HepG2 (cell line): Measurements from ENCODE around the gene IL3RA. TPM values are rescaled to one million over a fixed set of nuclear protein-coding genes. Genes with fewer than 3 reads are reported as not detected.

Source experiments
- ARID2 ChIP-seq: sonication (generic); formaldehyde crosslinking; IDR thresholded peaks from 2 replicates; pipeline ENCODE4 v1.8.1; 2022; ENCODE audit warnings: mild to moderate bottlenecking, missing genetic modification reagents, borderline replicate concordance
- ARNT ChIP-seq: fragments of 450-650 bp; IDR thresholded peaks from 2 replicates; pipeline ENCODE4 v1.6.1; 2017
- CREB3 ChIP-seq: sonication (generic); formaldehyde crosslinking; IDR thresholded peaks from 2 replicates; pipeline ENCODE4 v1.5.0; 2020; ENCODE audit warnings: missing genetic modification reagents
- CREM ChIP-seq, 2 experiments: sonication (generic) in 1 of 2; formaldehyde crosslinking in 1 of 2; IDR thresholded peaks; 2 replicates each; pipeline versions ENCODE4 v1.4.0 to v1.6.1; 2016 to 2020; ENCODE audit warnings: antibody characterized with exemption in 1 of 2, mild to moderate bottlenecking in 1 of 2, missing genetic modification reagents in 1 of 2
- HIC2 ChIP-seq: sonication (generic); formaldehyde crosslinking; IDR thresholded peaks from 2 replicates; pipeline ENCODE4 v1.9.0; 2022; ENCODE audit warnings: low read depth, missing genetic modification reagents
- HNF1B ChIP-seq: sonication (generic); formaldehyde crosslinking; IDR thresholded peaks from 2 replicates; pipeline ENCODE4 v1.5.1; 2020; ENCODE audit warnings: mild to moderate bottlenecking, moderate library complexity, missing genetic modification reagents
- HNF4G ChIP-seq, 2 experiments: sonication (generic) in 1 of 2; formaldehyde crosslinking in 1 of 2; IDR thresholded peaks; 2 replicates each; pipeline versions ENCODE4 v1.4.0 to v1.6.1; 2011 to 2020; ENCODE audit warnings: borderline replicate concordance in 2 of 2, low read depth in 2 of 2, mild to moderate bottlenecking in 2 of 2, low read length in 1 of 2, missing genetic modification reagents in 1 of 2, moderate library complexity in 1 of 2
- HNRNPK ChIP-seq: fragments of 200-400 bp; formaldehyde crosslinking; IDR thresholded peaks from 2 replicates; pipeline ENCODE4 v1.6.1; 2018; ENCODE audit warnings: low read length, low read depth, moderate library complexity, mild to moderate bottlenecking; ENCODE audit not compliant: poor library complexity, severe bottlenecking
- MEF2D ChIP-seq: sonication (generic); formaldehyde crosslinking; IDR thresholded peaks from 2 replicates; pipeline ENCODE4 v1.5.1; 2020; ENCODE audit warnings: mild to moderate bottlenecking, missing genetic modification reagents
- NFYC ChIP-seq: IDR thresholded peaks from 2 replicates; pipeline ENCODE4 v1.6.1; 2016; ENCODE audit warnings: missing genetic modification reagents, missing compliant biosample characterization
- RBM22 ChIP-seq: fragments of 200-400 bp; formaldehyde crosslinking; optimal IDR thresholded peaks from 2 replicates; pipeline ENCODE3; 2017; ENCODE audit warnings: mild to moderate bottlenecking, low read length, moderate library complexity
- RFXAP ChIP-seq: sonication (generic); formaldehyde crosslinking; IDR thresholded peaks from 2 replicates; pipeline ENCODE4 v1.4.0; 2020; ENCODE audit warnings: missing genetic modification reagents, borderline replicate concordance
- SYNCRIP ChIP-seq: fragments of 200-400 bp; formaldehyde crosslinking; IDR thresholded peaks from 2 replicates; pipeline ENCODE4 v1.6.1; 2018; ENCODE audit warnings: mild to moderate bottlenecking, low read depth, low read length; ENCODE audit not compliant: insufficient read depth
- TEAD3 ChIP-seq: optimal IDR thresholded peaks from 2 replicates; pipeline ENCODE3; 2016; ENCODE audit warnings: borderline replicate concordance
- TRIM22 ChIP-seq: fragments of 450-650 bp; IDR thresholded peaks from 2 replicates; pipeline ENCODE4 v1.6.1; 2017
- TSC22D2 ChIP-seq: sonication (generic); formaldehyde crosslinking; IDR thresholded peaks from 2 replicates; pipeline ENCODE4 v1.5.1; 2020; ENCODE audit warnings: missing genetic modification reagents, mild to moderate bottlenecking, borderline replicate concordance
- ZNF224 ChIP-seq: sonication (generic); formaldehyde crosslinking; IDR thresholded peaks from 2 replicates; pipeline ENCODE4 v1.5.0; 2020; ENCODE audit warnings: mild to moderate bottlenecking, missing genetic modification reagents
- ZNF296 ChIP-seq: sonication (generic); formaldehyde crosslinking; conservative IDR thresholded peaks from 2 replicates; pipeline ENCODE4 v1.5.0; 2020; ENCODE audit warnings: mild to moderate bottlenecking, missing genetic modification reagents
- ZNF335 ChIP-seq: sonication (generic); formaldehyde crosslinking; IDR thresholded peaks from 2 replicates; pipeline ENCODE4 v1.4.0; 2020; ENCODE audit warnings: missing genetic modification reagents
- ZNF33B ChIP-seq: sonication (generic); formaldehyde crosslinking; IDR thresholded peaks from 2 replicates; pipeline ENCODE4 v1.5.1; 2020; ENCODE audit warnings: mild to moderate bottlenecking, missing genetic modification reagents
- ZNF552 ChIP-seq: sonication (generic); formaldehyde crosslinking; IDR thresholded peaks from 2 replicates; pipeline ENCODE4 v1.9.0; 2022; ENCODE audit warnings: missing genetic modification reagents, mild to moderate bottlenecking, borderline replicate concordance
- ZUFSP ChIP-seq: sonication (generic); formaldehyde crosslinking; IDR thresholded peaks from 2 replicates; pipeline ENCODE4 v1.9.0; 2021; ENCODE audit warnings: missing genetic modification reagents, mild to moderate bottlenecking, borderline replicate concordance
- polyA plus RNA-seq, 8 experiments: library from polyadenylated mRNA; depleted of rRNA in 3 of 8; stranded (reverse) in 7 of 8; unstranded in 1 of 8; fragments of >200 nt; fragmentation: Illumina TruSeq in 4 of 8; extraction: Trizol in 4 of 8; gene quantifications; 2 replicates each; pipeline versions ENCODE4 v1.2.1 to v1.2.3, GENCODE V29; 2011 to 2016; ENCODE audit warnings: low read depth in 4 of 8, missing spikeins in 1 of 8, mixed read lengths in 1 of 8; ENCODE audit not compliant: insufficient read depth in 1 of 8
- total RNA-seq, 5 experiments: library from RNA; depleted of rRNA; stranded (reverse); fragments of >200 nt; fragmentation: Illumina TruSeq; extraction: Trizol; gene quantifications; 2 replicates each; pipeline ENCODE4 v1.2.3, GENCODE V29; 2016; ENCODE audit warnings: low read depth in 1 of 5

The IL3RA gene
- total and polyA plus RNA-seq, 2 of the 13 experiments (the other 11 are each of a cell fraction or from before 2014, with no cell fraction given): not detected

GRCh38 chrX:1392376-1393068 is 55.9 kb downstream of the IL3RA start (continued):
- TF ChIP-seq ZUFSP (no peak), ZNF552 (CRISPR knock-in tag) (peak; percentile 62; the same call in 1 of the 2 replicates), HNRNPK (peak; percentile 99), ZNF335 (no peak), NFYC (CRISPR knock-in tag) (no peak), CREB3 (CRISPR knock-in tag) (no peak), ZNF224 (CRISPR knock-in tag) (0 out of 2 replicates have a peak, but pooled peaks have one; percentile 61), RFXAP (peak; percentile 33; the same call in 1 of the 2 replicates), ZNF33B (CRISPR knock-in tag) (no peak), TRIM22 (no peak), RBM22 (peak; percentile 66), MEF2D (CRISPR knock-in tag) (no peak), ARNT (no peak), SYNCRIP (no peak), HIC2 (CRISPR knock-in tag) (no peak), HNF4G (IDR thresholded peaks at IDR 0.05; ENCODE audit: borderline replicate concordance, low read depth, low read length) (peak; percentile 0; the same call in 1 of the 2 replicates), HNF4G (CRISPR knock-in tag; IDR thresholded peaks at IDR 0.05; ENCODE audit: borderline replicate concordance, low read depth) (no peak; the same call in 1 of the 2 replicates), TEAD3 (no peak), ZNF296 (CRISPR knock-in tag) (no peak), HNF1B (CRISPR knock-in tag) (no peak), ARID2 (no peak), TSC22D2 (CRISPR knock-in tag) (no peak), CREM (IDR thresholded peaks at IDR 0.05) (peak; percentile 29; the same call in 1 of the 2 replicates), CREM (CRISPR knock-in tag; IDR thresholded peaks at IDR 0.05) (no peak)
